GM21737 (cell line): ENCODE measurements around the gene DPP6.
A peak's percentile ranks its signal among the peaks of the same experiment; 100 is the strongest.
"Not testable (repeated sequence)": the region's sequence is repeated elsewhere in the genome, so short reads cannot be mapped to it uniquely, and the experiment has no call there.

ENCODE experiments used
- ATAC-seq: cut with Tn5 transposase; IDR thresholded peaks from one replicate; pipeline ENCODE4 v1.9.1; 2021; ENCODE audit warnings: mild to moderate bottlenecking, moderate library complexity; ENCODE audit not compliant: unreplicated experiment

DPP6 gene

GRCh38 chr7:154914996-154915380, 862.8 kb downstream of the DPP6 start:
- no peak for ATAC-seq

- no peak for ATAC-seq
Observed at GRCh38 chr7:154915600-154915999, 863.4 kb downstream of the DPP6 start.

- ATAC-seq, result no peak
Observed at GRCh38 chr7:154916381-154916780, 864.2 kb downstream of the DPP6 start.

GRCh38 chr7:154916856-154917807, 864.9 kb downstream of the DPP6 start:
- ATAC-seq, result no peak

- no peak for ATAC-seq
Observed at GRCh38 chr7:154917808-154918160, 865.6 kb downstream of the DPP6 start.

GRCh38 chr7:154918266-154918665, 866.1 kb downstream of the DPP6 start:
- ATAC-seq, result no peak

- ATAC-seq, result no peak
Observed at GRCh38 chr7:154918741-154919140, 866.5 kb downstream of the DPP6 start.

- no peak for ATAC-seq
Observed at GRCh38 chr7:154919344-154920225, 867.4 kb downstream of the DPP6 start.

GRCh38 chr7:154922472-154922871, 870.3 kb downstream of the DPP6 start:
- ATAC-seq, result not testable (repeated sequence)

- ATAC-seq, result peak; percentile 46
Observed at GRCh38 chr7:154927624-154928125, 875.5 kb downstream of the DPP6 start.

GRCh38 chr7:154928136-154929005, 876.2 kb downstream of the DPP6 start:
- ATAC-seq, result peak; percentile 78

GRCh38 chr7:154929006-154929726, 877.0 kb downstream of the DPP6 start:
- ATAC-seq, result no peak

GRCh38 chr7:154931906-154932305, 879.7 kb downstream of the DPP6 start:
- ATAC-seq, result no peak

- ATAC-seq, result not testable (repeated sequence)
Observed at GRCh38 chr7:154934353-154934952, 882.3 kb downstream of the DPP6 start.

GRCh38 chr7:154937837-154938236, 885.6 kb downstream of the DPP6 start:
- ATAC-seq, result no peak

- ATAC-seq, result no peak
Observed at GRCh38 chr7:154942691-154943090, 890.5 kb downstream of the DPP6 start.
